Activated CD4-positive, alpha-beta T cell treated with anti-CD3 and anti-CD28 coated beads, Interleukin-2, amount 50 U/mL, for 16 hours (primary cell): ENCODE data around the gene PPY.
"Not testable (repeated sequence)": the region's sequence is repeated elsewhere in the genome, so short reads cannot be mapped to it uniquely, and the experiment has no call there.

Experiments
- DNase-seq: peaks from one replicate; pipeline ENCODE4 v3.0.0-alpha.2; 2020

Gene PPY

DNA sequence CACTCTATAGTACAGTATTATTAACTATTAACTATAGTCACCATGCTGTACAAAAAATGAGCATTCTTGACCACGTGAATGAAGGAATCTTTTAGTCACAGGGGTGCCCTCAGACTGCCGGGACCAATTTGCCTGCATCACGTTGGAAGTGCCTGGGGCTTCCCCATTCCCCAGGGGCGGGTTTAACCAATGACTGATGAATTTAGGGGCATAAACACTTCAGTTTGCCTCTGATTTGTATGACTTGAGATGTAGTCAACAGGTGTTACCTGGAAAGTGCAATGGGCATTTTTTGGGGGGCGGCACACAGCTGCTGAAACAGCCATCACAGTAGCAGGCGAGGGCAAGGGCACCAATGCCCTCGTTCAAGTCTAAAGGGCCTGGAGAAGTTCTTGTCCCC is 20.2 kb upstream of the PPY start:
- no peak for DNase-seq

DNA sequence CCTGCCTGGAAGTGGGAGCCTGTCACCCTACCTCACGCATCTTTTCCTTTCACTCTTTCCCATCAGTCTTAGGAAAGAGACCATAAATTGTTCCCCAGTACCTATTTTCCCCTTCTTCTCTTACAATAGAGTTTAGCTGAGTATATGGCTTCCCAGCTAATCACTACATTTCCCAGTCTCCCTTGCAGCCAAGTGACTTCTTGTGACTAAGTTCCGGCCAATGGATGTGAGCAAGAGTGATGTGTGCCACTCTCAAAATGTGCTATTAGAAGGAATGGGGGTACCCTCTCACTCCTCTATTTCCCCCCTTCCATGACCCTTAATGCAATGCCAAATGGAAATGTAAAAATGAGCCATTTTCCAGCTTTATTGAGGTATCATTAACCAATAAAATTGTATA is 19.7 kb upstream of the PPY start:
- no peak for DNase-seq

GRCh38 chr17:43961292-43961691 is 19.0 kb upstream of the PPY start:
- DNase-seq, result not testable (repeated sequence)

- DNase-seq, result peak; percentile 24
These were observed 16.6 kb upstream of the PPY start for GRCh38 chr17:43958748-43959352.

DNA sequence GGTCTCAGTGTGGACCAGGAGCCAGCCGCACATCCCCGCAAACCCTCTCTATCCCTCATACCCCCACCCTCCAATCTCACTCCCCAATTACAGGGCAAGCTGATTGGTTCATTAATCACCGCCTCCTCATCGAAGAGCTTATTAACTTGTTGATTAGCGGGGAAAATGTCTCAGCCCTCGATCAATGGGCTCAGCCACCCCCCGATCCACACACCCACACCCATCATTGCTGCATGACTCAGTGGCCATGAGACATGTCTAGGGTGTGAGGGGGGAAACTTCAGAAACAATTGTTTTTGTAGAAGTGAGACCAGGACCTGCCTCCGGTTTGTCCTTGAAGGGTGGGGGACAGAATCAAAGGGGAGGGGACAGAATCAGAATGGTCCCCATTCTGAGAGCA is 13.9 kb upstream of the PPY start:
- DNase-seq, result no peak

- no peak for DNase-seq
These were observed 11.5 kb upstream of the PPY start, which contains the start of gene PYY for GRCh38 chr17:43953746-43954145. PYY (minus strand) TSS chr17:43953940; CDS start chr17:43953483, 457 bp downstream.

GRCh38 chr17:43952724-43953666 is 10.7 kb upstream of the PPY start:
- DNase-seq, result no peak

- DNase-seq, result no peak
These were observed 10.1 kb upstream of the PPY start for GRCh38 chr17:43952351-43952723.

- DNase-seq, result no peak
These were observed 9.5 kb upstream of the PPY start for GRCh38 chr17:43951750-43952149.

DNA sequence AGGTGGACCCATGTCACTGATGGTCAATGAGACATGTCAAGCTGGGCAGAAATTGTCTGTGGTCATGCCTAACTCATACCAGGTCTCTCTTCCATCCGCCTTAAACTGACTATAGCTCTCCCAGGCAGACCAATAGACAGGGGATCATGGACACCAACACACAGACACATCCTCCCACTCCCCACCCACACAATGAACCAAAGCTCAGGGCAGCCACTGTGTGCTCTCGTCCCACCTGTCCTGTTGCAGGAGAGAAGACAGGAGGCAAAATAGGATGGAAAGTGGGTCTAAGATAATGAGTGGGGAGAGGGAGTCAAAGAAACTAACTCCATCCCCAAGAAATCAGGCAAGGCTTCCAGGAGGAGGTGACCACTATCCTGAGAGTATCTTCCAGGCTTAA is 8.3 kb upstream of the PPY start:
- no peak for DNase-seq

DNA sequence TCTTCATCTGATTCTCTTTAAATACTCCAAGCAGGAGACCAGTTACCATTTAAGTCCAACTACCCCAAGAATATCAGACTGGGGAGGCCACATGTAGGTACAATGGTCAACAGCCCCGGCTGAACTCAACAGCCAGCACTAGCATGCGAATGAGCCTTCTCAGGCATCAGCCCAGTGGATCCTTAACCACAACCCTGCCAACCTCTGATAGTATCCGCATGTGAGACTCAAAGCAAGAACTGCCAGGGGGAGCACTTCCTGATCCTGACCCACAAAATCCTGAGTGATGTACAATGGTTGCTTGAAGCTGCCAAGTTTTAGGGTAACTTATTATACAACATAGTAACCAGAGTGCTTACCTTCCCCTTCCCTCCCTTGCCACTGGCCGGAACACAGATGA is 7.5 kb upstream of the PPY start:
- no peak for DNase-seq

GRCh38 chr17:43946781-43947180 is 4.5 kb upstream of the PPY start:
- no peak for DNase-seq

- DNase-seq, result no peak
These were observed 3.0 kb upstream of the PPY start for GRCh38 chr17:43945074-43945829.

DNA sequence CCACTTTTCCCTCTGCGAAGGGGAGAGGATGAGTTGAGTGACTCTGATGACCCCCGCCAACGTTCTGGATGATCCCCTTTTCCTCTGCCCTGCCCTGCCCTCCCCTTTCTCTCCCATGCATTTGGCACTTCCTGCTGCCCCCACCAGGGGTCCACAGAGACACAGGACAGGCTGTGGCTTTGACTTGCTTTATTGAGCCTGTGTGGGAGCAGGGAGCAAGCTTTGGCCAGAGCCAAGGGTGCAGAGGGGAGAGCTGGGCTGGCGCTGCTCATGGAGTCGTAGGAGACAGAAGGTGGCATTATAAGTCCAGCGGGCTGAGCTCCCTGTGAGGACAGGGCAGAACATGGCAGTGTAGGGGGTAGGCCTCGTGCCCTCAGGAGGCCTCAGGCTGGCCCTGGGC is 1.6 kb downstream of the PPY start:
- no peak for DNase-seq

GRCh38 chr17:43939886-43940285 is 2.4 kb downstream of the PPY start:
- DNase-seq, result no peak

DNA sequence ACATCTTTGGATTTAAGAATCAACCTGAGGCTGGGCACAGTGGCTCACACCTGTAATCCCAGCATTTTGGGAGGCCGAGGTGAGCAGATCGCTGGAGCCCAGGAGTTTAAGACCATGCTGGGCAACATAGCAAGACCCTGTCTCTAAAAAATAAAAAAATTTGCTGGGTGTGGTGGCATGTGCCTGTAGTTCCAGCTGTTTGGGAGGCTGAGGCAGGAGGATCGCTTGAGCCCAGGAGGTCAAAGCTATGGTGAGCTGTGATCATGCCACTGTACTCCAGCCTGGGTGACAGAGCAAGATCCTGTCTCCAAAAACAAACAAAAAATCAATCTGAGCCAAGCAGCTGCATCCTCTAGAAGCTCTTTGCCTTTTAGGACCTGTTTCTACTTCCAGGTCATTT is 2.8 kb downstream of the PPY start:
- DNase-seq, result not testable (repeated sequence)

DNA sequence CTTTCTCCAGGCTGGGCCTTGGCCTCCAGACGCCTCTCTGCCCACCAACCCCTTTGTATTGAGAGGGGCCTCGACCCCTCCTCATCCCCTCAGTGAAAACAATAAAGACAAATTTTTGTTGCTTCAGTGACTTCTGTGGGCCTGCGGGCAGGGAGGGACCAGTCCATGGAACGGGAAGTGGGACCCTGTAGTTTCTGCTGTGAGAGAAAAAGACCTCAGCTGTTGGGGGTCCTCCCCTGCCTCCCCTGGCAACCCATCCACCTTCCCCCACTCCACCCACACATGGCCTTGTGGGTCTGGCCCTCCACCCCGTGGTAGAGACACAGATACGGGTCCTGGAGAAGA is 3.5 kb downstream of the PPY start:
- DNase-seq, result no peak

DNA sequence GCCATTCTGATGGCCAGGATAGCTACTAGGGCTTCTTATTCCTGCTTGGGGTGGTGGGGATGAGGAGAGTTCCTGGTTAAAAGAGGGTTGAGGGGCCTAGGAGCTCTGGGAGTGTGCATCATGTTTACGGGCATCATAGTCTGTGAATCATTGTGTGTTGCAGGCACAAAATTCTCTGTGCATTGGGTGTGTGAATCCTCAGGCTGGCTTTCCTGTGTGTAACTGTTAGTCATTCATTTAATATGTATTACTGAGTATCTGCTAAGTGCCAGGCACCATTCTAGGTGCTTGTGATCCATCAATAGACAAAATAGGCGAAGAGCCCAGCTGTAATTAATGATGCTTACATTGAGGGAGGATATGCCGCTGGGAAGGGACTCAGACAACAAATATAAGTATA is 5.8 kb downstream of the PPY start:
- no peak for DNase-seq

DNA sequence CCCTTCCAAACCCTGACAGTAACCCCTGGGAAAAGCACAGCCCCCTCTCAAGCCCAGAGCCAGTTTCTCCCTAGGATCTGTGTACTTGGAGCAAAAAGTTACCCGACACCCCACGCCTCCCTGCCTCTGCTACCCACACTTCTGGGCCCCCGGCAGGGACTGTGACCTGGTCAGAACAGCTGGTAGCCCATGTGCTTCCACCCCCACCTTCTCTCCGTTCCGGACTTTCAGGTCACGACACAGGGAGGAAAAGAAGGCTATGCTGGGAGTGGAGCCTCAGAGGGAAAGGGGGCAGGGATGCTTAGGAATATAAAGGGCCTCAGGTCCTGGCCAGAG is 6.4 kb downstream of the PPY start:
- DNase-seq, result no peak

DNA sequence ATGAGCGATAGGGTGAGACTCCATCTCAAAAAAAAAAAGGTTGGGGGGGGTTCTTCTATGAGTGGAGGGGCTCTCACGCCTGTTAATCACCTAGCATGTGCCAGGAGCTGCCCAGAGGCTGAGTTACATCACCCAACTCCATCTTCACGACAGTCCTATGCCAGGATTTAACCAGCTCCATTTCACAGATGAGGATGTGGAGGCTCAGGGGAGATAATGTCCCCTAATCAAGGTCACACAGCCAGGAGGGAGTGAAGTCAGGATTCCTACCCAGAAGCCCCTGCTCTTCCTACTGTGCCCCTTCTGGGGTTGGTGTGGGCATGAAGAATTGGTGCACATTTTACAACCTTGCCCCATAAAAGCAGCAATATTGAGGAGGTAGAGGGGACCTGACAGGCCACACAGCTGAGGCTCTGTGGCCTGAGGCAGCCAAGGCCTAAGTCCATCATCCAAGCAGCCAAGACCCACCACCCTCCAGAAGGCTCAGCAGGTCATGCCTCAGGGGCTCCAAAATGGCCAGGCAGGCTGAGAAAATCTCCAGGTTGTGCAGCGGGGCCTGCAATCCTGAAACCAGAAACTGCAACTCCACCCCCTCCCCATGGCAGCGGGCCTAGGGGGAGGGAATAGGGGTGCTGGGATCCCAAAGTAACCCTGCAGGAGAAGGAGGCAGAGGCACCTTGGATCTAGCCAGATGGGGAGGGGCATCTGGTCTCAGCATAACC is 6.9 kb downstream of the PPY start:
- DNase-seq, result no peak

DNA sequence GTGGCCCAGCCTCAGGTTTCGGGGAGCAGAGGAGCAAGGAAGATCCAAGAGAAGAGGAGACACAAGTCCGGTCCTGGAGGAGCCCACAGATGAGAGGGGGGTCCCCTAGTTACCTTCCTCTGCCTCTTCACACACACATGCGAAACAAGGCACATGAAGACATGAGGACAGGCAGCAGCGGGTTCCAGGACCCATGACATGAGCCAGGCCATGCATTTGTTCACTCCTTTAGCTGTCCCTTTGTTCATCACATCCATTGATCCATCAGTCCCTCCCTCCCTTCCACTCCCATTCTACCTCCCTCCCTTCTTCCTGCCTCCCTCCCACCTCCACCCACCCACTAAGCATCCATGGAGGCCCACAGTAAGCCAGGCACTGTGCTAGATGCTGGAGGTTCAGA is 9.4 kb downstream of the PPY start:
- DNase-seq, result no peak

DNA sequence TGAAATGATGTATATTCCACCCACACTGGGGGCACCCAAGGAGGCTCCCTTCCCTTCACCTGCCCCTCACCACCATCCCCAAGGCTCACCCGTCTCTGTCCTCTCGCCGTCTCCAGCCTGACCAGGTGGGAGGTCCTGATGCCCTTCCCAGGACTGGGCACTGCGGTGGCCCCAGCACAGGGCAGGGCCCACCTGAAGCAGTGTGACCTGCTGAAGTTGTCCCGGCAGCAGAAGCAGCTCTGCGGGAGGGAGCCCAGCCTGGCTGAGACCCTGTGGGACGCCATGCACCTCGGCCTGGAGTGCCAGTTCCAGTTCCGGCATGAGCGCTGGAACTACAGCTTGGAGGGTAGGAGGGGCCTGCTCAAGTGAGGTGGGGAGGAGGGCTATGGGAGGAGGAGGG is 9.9 kb downstream of the PPY start:
- no peak for DNase-seq

GRCh38 chr17:43931062-43931571 is 11.2 kb downstream of the PPY start:
- no peak for DNase-seq
